GM23338 (cell line): ENCODE data around the gene INPP4A. TPM values are rescaled to one million over a fixed set of nuclear protein-coding genes. Genes with fewer than 3 reads are reported as not detected.

ENCODE experiments used
- ATAC-seq: fragments of 200-7000 bp; cut with Tn5 transposase; 3 replicates; pipeline ENCODE4 v1.9.1; 2020
- DNase-seq: peaks from one replicate; pipeline ENCODE4 v3.0.0-alpha.2; 2015; ENCODE audit warnings: low spot score
- H2AFZ ChIP-seq: fragments of 200-600 bp; sonication (generic); 2 replicates; pipeline ENCODE4 v1.8.0; 2016; ENCODE audit warnings: antibody characterized with exemption, mild to moderate bottlenecking, moderate library complexity
- H3F3A ChIP-seq: fragments of 200-600 bp; sonication (generic); replicated peaks from 2 replicates; pipeline ENCODE4 v1.8.0; 2017; ENCODE audit warnings: antibody characterized with exemption, mixed run types, low read depth
- H3K27ac ChIP-seq: fragments of 200-600 bp; sonication (generic); 2 replicates; pipeline ENCODE4 v1.6.1; 2016; ENCODE audit warnings: low read depth
- H3K27me3 ChIP-seq: fragments of 200-600 bp; sonication (generic); 2 replicates; pipeline ENCODE4 v1.8.0; 2016; ENCODE audit warnings: mild to moderate bottlenecking, mixed run types, moderate library complexity; ENCODE audit not compliant: insufficient read depth
- H3K36me3 ChIP-seq: fragments of 200-600 bp; sonication (generic); 2 replicates; pipeline ENCODE4 v1.8.0; 2016; ENCODE audit warnings: mild to moderate bottlenecking; ENCODE audit not compliant: insufficient read depth
- H3K4me1 ChIP-seq: fragments of 200-600 bp; sonication (generic); 2 replicates; pipeline ENCODE4 v1.8.0; 2016; ENCODE audit warnings: mild to moderate bottlenecking, moderate library complexity; ENCODE audit not compliant: insufficient read depth
- H3K4me2 ChIP-seq: fragments of 200-600 bp; sonication (generic); 2 replicates; pipeline ENCODE4 v1.7.1; 2017; ENCODE audit warnings: mixed run types
- H3K4me3 ChIP-seq: fragments of 200-600 bp; sonication (generic); 2 replicates; pipeline ENCODE4 v1.6.1; 2016; ENCODE audit warnings: mixed run types
- H3K79me2 ChIP-seq: fragments of 200-600 bp; sonication (generic); replicated peaks from 2 replicates; pipeline ENCODE4 v1.8.0; 2017; ENCODE audit warnings: mild to moderate bottlenecking; ENCODE audit not compliant: insufficient read depth
- H3K9me2 ChIP-seq: fragments of 200-600 bp; sonication (generic); 2 replicates; pipeline ENCODE4 v1.8.0; 2017; ENCODE audit not compliant: insufficient read depth
- H4K20me1 ChIP-seq: fragments of 200-600 bp; sonication (generic); replicated peaks from 2 replicates; pipeline ENCODE4 v1.8.0; 2017; ENCODE audit warnings: mild to moderate bottlenecking; ENCODE audit not compliant: insufficient read depth
- H3K27ac Mint-ChIP-seq: 2 replicates; pipeline ENCODE4 v1.8.0; 2020; ENCODE audit warnings: inconsistent platforms, mild to moderate bottlenecking, moderate library complexity, mixed read lengths
- H3K27me3 Mint-ChIP-seq: 3 replicates; pipeline ENCODE4 v1.8.0; 2022; ENCODE audit warnings: low read depth, mild to moderate bottlenecking, moderate library complexity, mixed read lengths, inconsistent platforms; ENCODE audit not compliant: insufficient read depth, poor library complexity
- H3K36me3 Mint-ChIP-seq: 3 replicates; pipeline ENCODE4 v1.8.0; 2021; ENCODE audit warnings: low read depth, mild to moderate bottlenecking, inconsistent platforms, moderate library complexity, mixed read lengths
- H3K4me1 Mint-ChIP-seq: 3 replicates; pipeline ENCODE4 v1.8.0; 2020; ENCODE audit warnings: mild to moderate bottlenecking, inconsistent platforms, mixed read lengths
- H3K4me3 Mint-ChIP-seq: 3 replicates; pipeline ENCODE4 v1.8.0; 2021; ENCODE audit warnings: moderate library complexity, mild to moderate bottlenecking, inconsistent platforms, mixed read lengths
- H3K9me3 Mint-ChIP-seq: 3 replicates; pipeline ENCODE4 v1.8.0; 2020; ENCODE audit warnings: moderate library complexity, mild to moderate bottlenecking, inconsistent platforms, mixed read lengths
- EZH2 ChIP-seq: fragments of 200-600 bp; sonication (generic); IDR thresholded peaks from one replicate; pipeline ENCODE4 v1.8.0; 2017; ENCODE audit warnings: antibody characterized with exemption, mild to moderate bottlenecking, low read depth; ENCODE audit not compliant: unreplicated experiment
- POLR2AphosphoS5 ChIP-seq: IDR thresholded peaks from 2 replicates; pipeline ENCODE4 v1.6.1; 2016; ENCODE audit warnings: antibody characterized with exemption, low read depth
- ZNF114 ChIP-seq: fragments of 250-450 bp; sonication (Bioruptor Pico); IDR thresholded peaks from 2 replicates; pipeline ENCODE4 v1.5.0; 2020; ENCODE audit warnings: mild to moderate bottlenecking, moderate library complexity
- long read RNA-seq: library from polyadenylated mRNA; unstranded; transcript quantifications from one replicate; pipeline ENCODE4 v2.0.0, GENCODE V29; 2020; ENCODE audit not compliant: unreplicated experiment
- polyA plus RNA-seq: library from polyadenylated mRNA; unstranded; fragments of >200 nt; fragmentation: Nextera tagmentation; extraction: Ambion mirVana; gene quantifications from 2 replicates; pipeline ENCODE4 v1.2.1, GENCODE V29; 2016
- total RNA-seq: library from RNA; depleted of rRNA; stranded (reverse); fragments of >200 nt; shearing (Covaris generic); gene quantifications from 2 replicates; pipeline ENCODE4 v1.2.3, GENCODE V29; 2014; rRNA removed
- TF ChIP-seq, protein P1 (sequence below): IDR thresholded peaks from 2 replicates; pipeline ENCODE4 v1.6.1; 2016; ENCODE audit warnings: antibody characterized with exemption
- TF ChIP-seq, protein P2 (sequence below): fragments of 250-450 bp; sonication (Bioruptor Pico); IDR thresholded peaks from 2 replicates; pipeline ENCODE4 v1.5.0; 2020; ENCODE audit warnings: mild to moderate bottlenecking, moderate library complexity

The INPP4A gene
- total RNA-seq (36.9 and 42.3 TPM in 2 replicates), polyA plus RNA-seq (6.5 and 8.5 TPM in 2 replicates)
- long read RNA-seq, partial matches to known transcripts: 4 of 5 reads
- long read RNA-seq, other reads (novel, unspliced or antisense): 1 of 5 reads

- Mint-ChIP-seq H3K4me3 (peak within 1 kb of the TSS; percentile 93), H3K27me3 (peaks cover 4% of the 10 kb centered on the region), H3K36me3 (peaks cover 6% of the 10 kb centered on the region; the same call in 1 of the 3 replicates), H3K4me1 (peaks cover 54% of the 10 kb centered on the region), H3K27ac (peak within 1 kb of the TSS; percentile 88), H3K9me3 (peaks cover 9% of the 10 kb centered on the region)
- Histone ChIP-seq H2AFZ (peak within 1 kb of the TSS; percentile 98), H3K27me3 (no peaks in the 10 kb centered on the region), H3K36me3 (no peaks in the 10 kb centered on the region), H3K27ac (peak within 1 kb of the TSS; percentile 69; the same call in 1 of the 2 replicates), H3K79me2 (peaks cover 45% of the 10 kb centered on the region), H3F3A (no peaks in the 10 kb centered on the region), H3K4me1 (peaks cover 47% of the 10 kb centered on the region), H4K20me1 (peaks cover 21% of the 10 kb centered on the region), H3K9me2 (no peaks in the 10 kb centered on the region), H3K4me3 (peak within 1 kb of the TSS; percentile 90), H3K4me2 (peak within 1 kb of the TSS; percentile 90)
- ATAC-seq (peak; percentile 77), DNase-seq (peak; percentile 87)
- TF ChIP-seq POLR2AphosphoS5 (peak; percentile 65), EZH2 (no peak)
Observed at GRCh38 chr2:98444436-98445176, at the start of gene INPP4A. Gene INPP4A (plus strand): TSS chr2:98444858. CDS start chr2:98520049, 75,191 bp downstream.

- Histone ChIP-seq H3K4me1 (peaks cover 14% of the 10 kb centered on the region), H3K27ac (no peak overlapping the region), H4K20me1 (no peaks in the 10 kb centered on the region; the same call in 1 of the 2 replicates), H2AFZ (no peak overlapping the region), H3K79me2 (no peaks in the 10 kb centered on the region), H3K36me3 (no peaks in the 10 kb centered on the region), H3K4me3 (no peak overlapping the region), H3K4me2 (no peak overlapping the region), H3F3A (no peaks in the 10 kb centered on the region), H3K27me3 (no peaks in the 10 kb centered on the region), H3K9me2 (0 out of 2 replicates have a peak, but pooled peaks cover 14% of the 10 kb centered on the region)
- H3K9me3 Mint-ChIP-seq: no peaks in the 10 kb centered on the region
- ATAC-seq (no peak), DNase-seq (no peak)
- no peak overlapping the region for H3K27ac Mint-ChIP-seq
- peaks cover 8% of the 10 kb centered on the region for H3K4me1 Mint-ChIP-seq
- TF ChIP-seq, protein P1, sequence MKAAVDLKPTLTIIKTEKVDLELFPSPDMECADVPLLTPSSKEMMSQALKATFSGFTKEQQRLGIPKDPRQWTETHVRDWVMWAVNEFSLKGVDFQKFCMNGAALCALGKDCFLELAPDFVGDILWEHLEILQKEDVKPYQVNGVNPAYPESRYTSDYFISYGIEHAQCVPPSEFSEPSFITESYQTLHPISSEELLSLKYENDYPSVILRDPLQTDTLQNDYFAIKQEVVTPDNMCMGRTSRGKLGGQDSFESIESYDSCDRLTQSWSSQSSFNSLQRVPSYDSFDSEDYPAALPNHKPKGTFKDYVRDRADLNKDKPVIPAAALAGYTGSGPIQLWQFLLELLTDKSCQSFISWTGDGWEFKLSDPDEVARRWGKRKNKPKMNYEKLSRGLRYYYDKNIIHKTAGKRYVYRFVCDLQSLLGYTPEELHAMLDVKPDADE: no peak
- TF ChIP-seq, protein P2, sequence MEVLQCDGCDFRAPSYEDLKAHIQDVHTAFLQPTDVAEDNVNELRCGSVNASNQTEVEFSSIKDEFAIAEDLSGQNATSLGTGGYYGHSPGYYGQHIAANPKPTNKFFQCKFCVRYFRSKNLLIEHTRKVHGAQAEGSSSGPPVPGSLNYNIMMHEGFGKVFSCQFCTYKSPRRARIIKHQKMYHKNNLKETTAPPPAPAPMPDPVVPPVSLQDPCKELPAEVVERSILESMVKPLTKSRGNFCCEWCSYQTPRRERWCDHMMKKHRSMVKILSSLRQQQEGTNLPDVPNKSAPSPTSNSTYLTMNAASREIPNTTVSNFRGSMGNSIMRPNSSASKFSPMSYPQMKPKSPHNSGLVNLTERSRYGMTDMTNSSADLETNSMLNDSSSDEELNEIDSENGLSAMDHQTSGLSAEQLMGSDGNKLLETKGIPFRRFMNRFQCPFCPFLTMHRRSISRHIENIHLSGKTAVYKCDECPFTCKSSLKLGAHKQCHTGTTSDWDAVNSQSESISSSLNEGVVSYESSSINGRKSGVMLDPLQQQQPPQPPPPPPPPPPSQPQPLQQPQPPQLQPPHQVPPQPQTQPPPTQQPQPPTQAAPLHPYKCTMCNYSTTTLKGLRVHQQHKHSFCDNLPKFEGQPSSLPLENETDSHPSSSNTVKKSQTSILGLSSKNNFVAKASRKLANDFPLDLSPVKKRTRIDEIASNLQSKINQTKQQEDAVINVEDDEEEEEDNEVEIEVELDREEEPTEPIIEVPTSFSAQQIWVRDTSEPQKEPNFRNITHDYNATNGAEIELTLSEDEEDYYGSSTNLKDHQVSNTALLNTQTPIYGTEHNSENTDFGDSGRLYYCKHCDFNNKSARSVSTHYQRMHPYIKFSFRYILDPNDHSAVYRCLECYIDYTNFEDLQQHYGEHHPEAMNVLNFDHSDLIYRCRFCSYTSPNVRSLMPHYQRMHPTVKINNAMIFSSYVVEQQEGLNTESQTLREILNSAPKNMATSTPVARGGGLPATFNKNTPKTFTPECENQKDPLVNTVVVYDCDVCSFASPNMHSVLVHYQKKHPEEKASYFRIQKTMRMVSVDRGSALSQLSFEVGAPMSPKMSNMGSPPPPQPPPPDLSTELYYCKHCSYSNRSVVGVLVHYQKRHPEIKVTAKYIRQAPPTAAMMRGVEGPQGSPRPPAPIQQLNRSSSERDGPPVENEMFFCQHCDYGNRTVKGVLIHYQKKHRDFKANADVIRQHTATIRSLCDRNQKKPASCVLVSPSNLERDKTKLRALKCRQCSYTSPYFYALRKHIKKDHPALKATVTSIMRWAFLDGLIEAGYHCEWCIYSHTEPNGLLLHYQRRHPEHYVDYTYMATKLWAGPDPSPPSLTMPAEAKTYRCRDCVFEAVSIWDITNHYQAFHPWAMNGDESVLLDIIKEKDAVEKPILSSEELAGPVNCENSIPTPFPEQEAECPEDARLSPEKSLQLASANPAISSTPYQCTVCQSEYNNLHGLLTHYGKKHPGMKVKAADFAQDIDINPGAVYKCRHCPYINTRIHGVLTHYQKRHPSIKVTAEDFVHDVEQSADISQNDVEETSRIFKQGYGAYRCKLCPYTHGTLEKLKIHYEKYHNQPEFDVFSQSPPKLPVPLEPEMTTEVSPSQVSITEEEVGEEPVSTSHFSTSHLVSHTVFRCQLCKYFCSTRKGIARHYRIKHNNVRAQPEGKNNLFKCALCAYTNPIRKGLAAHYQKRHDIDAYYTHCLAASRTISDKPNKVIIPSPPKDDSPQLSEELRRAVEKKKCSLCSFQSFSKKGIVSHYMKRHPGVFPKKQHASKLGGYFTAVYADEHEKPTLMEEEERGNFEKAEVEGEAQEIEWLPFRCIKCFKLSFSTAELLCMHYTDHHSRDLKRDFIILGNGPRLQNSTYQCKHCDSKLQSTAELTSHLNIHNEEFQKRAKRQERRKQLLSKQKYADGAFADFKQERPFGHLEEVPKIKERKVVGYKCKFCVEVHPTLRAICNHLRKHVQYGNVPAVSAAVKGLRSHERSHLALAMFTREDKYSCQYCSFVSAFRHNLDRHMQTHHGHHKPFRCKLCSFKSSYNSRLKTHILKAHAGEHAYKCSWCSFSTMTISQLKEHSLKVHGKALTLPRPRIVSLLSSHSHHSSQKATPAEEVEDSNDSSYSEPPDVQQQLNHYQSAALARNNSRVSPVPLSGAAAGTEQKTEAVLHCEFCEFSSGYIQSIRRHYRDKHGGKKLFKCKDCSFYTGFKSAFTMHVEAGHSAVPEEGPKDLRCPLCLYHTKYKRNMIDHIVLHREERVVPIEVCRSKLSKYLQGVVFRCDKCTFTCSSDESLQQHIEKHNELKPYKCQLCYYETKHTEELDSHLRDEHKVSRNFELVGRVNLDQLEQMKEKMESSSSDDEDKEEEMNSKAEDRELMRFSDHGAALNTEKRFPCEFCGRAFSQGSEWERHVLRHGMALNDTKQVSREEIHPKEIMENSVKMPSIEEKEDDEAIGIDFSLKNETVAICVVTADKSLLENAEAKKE: no peak
- TF ChIP-seq POLR2AphosphoS5 (no peak), ZNF114 (CRISPR knock-in tag) (no peak)
- peaks cover 10% of the 10 kb centered on the region for H3K27me3 Mint-ChIP-seq
- no peaks in the 10 kb centered on the region; the same call in 2 of the 3 replicates for H3K36me3 Mint-ChIP-seq
- H3K4me3 Mint-ChIP-seq: no peak overlapping the region
Observed at GRCh38 chr2:98395977-98396376, 48.7 kb upstream of the INPP4A start.
